ENCODE measurements around the gene KCTD18.

KCTD18 gene

GRCh38 chr2:200483729-200484198 is 26.1 kb downstream of the KCTD18 start:
- DNase-seq, result no peak

- no peak for DNase-seq
These were observed 27.7 kb downstream of the KCTD18 start for GRCh38 chr2:200482194-200482593.

GRCh38 chr2:200479692-200480265 is 30.1 kb downstream of the KCTD18 start:
- no peak for DNase-seq

GRCh38 chr2:200477667-200478131 is 32.2 kb downstream of the KCTD18 start:
- DNase-seq, result no peak

- DNase-seq, result no peak
These were observed 33.0 kb downstream of the KCTD18 start for GRCh38 chr2:200476836-200477235.

- no peak for DNase-seq
These were observed 34.1 kb downstream of the KCTD18 start for GRCh38 chr2:200475795-200476194.

- DNase-seq, result no peak
These were observed 36.9 kb downstream of the KCTD18 start for GRCh38 chr2:200472853-200473464.

- no peak for DNase-seq
These were observed 37.8 kb downstream of the KCTD18 start for GRCh38 chr2:200471928-200472645.

- no peak for DNase-seq
These were observed 38.5 kb downstream of the KCTD18 start for GRCh38 chr2:200471324-200471848.

GRCh38 chr2:200470230-200470629 is 39.6 kb downstream of the KCTD18 start:
- no peak for DNase-seq

GRCh38 chr2:200469708-200470211 is 40.1 kb downstream of the KCTD18 start:
- DNase-seq, result no peak

- no peak for DNase-seq
These were observed 41.8 kb downstream of the KCTD18 start for GRCh38 chr2:200467806-200468681.

GRCh38 chr2:200466425-200467418 is 43.1 kb downstream of the KCTD18 start:
- no peak for DNase-seq

- no peak for DNase-seq
These were observed 46.4 kb downstream of the KCTD18 start for GRCh38 chr2:200463452-200463851.

- peak; percentile 37 for DNase-seq
These were observed 47.8 kb downstream of the KCTD18 start for GRCh38 chr2:200461846-200462710.

- DNase-seq, result no peak
These were observed 50.8 kb downstream of the KCTD18 start for GRCh38 chr2:200459101-200459500.

GRCh38 chr2:200456567-200456966 is 53.3 kb downstream of the KCTD18 start:
- no peak for DNase-seq

GRCh38 chr2:200455958-200456421 is 53.9 kb downstream of the KCTD18 start:
- peak; percentile 77 for DNase-seq

GRCh38 chr2:200454927-200455801 is 54.7 kb downstream of the KCTD18 start:
- peak; percentile 41 for DNase-seq
